A673 (cell line): ENCODE data around the gene TOMM40. TPM values are rescaled to one million over a fixed set of nuclear protein-coding genes. Genes with fewer than 3 reads are reported as not detected.

Experiments
- BruUV-seq: library from RNA; stranded (reverse); fragments of 400-500 nt; replicated peaks from 2 replicates; lab custom pipeline; 2021; lab: Mats Ljungman, UMichigan
- CTCF ChIA-PET: fragments of 300-600 bp; sonication (Branson Sonifier 250); formaldehyde crosslinking; loops from one replicate; lab custom pipeline; 2022; ENCODE audit warnings: antibody characterized with exemption; lab: Charles Lee
- POLR2A ChIA-PET: fragments of 300-600 bp; sonication (Branson Sonifier 250); formaldehyde crosslinking; loops from one replicate; lab custom pipeline; 2022; ENCODE audit warnings: antibody characterized with exemption; ENCODE audit not compliant: low non-redundant PET; lab: Charles Lee
- DNase-seq: peaks from one replicate; pipeline ENCODE4 v3.0.0-alpha.2; 2015; ENCODE audit warnings: low spot score
- H3K27ac ChIP-seq: fragments of 200-600 bp; sonication (generic); 2 replicates; pipeline ENCODE4 v1.5.1; 2016; ENCODE audit warnings: mixed run types, low read depth, mild to moderate bottlenecking, mixed read lengths, antibody characterized with exemption, low read length; ENCODE audit not compliant: poor library complexity, severe bottlenecking
- H3K27me3 ChIP-seq: fragments of 200-600 bp; sonication (generic); replicated peaks from 2 replicates; pipeline ENCODE4 v1.6.1; 2017; ENCODE audit warnings: mixed run types, low read depth, mild to moderate bottlenecking, mixed read lengths, antibody characterized with exemption, low read length; ENCODE audit not compliant: insufficient read depth, poor library complexity
- H3K36me3 ChIP-seq: fragments of 200-600 bp; sonication (generic); 2 replicates; pipeline ENCODE4 v1.6.1; 2016; ENCODE audit warnings: mixed run types, mild to moderate bottlenecking, mixed read lengths, antibody characterized with exemption, low read length; ENCODE audit not compliant: insufficient read depth, poor library complexity, severe bottlenecking
- H3K4me1 ChIP-seq: fragments of 200-600 bp; sonication (generic); 2 replicates; pipeline ENCODE4 v1.6.1; 2017; ENCODE audit warnings: mixed run types, mild to moderate bottlenecking, mixed read lengths, antibody characterized with exemption, low read length; ENCODE audit not compliant: insufficient read depth, poor library complexity, severe bottlenecking
- H3K4me3 ChIP-seq: fragments of 200-600 bp; sonication (generic); 2 replicates; pipeline ENCODE4 v1.5.1; 2016; ENCODE audit warnings: low read depth, mixed run types, mild to moderate bottlenecking, mixed read lengths, low read length; ENCODE audit not compliant: poor library complexity, severe bottlenecking
- H3K9me3 ChIP-seq: fragments of 200-600 bp; sonication (generic); 2 replicates; pipeline ENCODE4 v1.6.1; 2016; ENCODE audit warnings: mixed run types, low read depth, mild to moderate bottlenecking, mixed read lengths, antibody characterized with exemption, low read length; ENCODE audit not compliant: poor library complexity, severe bottlenecking
- CTCF ChIP-seq: fragments of 300-800, 200-600 bp; sonication (generic); conservative IDR thresholded peaks from 2 replicates; pipeline ENCODE4 v1.5.1; 2017; ENCODE audit warnings: low read depth, mild to moderate bottlenecking, antibody characterized with exemption, low read length, moderate library complexity, mixed read lengths
- EZH2 ChIP-seq: fragments of 200-600 bp; sonication (generic); IDR thresholded peaks from 2 replicates; pipeline ENCODE4 v1.6.1; 2017; ENCODE audit warnings: borderline replicate concordance, low read depth, mild to moderate bottlenecking, mixed read lengths, antibody characterized with exemption, low read length; ENCODE audit not compliant: poor library complexity, severe bottlenecking
- intact Hi-C: fragments of 100-400 bp; cut with micrococcal nuclease; formaldehyde crosslinking; loops from one replicate; pipeline ENCODE4 v1.10.0; 2022; ENCODE audit not compliant: unreplicated experiment
- total RNA-seq: library from RNA; stranded (reverse); gene quantifications from 2 replicates; pipeline ENCODE4 v1.2.3, GENCODE V29; 2021

The TOMM40 gene
- total RNA-seq, 1 experiment from 2014 or later = 234 TPM

GRCh38 chr19:44875666-44876451 is 15.2 kb upstream of the TOMM40 start:
- Histone ChIP-seq H3K27ac (no peak overlapping the region), H3K9me3 (no peaks in the 10 kb centered on the region), H3K27me3 (no peaks in the 10 kb centered on the region), H3K4me1 (no peaks in the 10 kb centered on the region), H3K36me3 (peaks cover 53% of the 10 kb centered on the region), H3K4me3 (no peak overlapping the region)
- CTCF ChIA-PET = no interaction called here
- TF ChIP-seq CTCF (no peak), EZH2 (no peak)
- POLR2A ChIA-PET = no interaction called here
- no TSS peak for BruUV-seq
- intact Hi-C loops = no loop called here
- no peak for DNase-seq

- no TSS peak for BruUV-seq
- H3K27ac ChIP-seq = no peak overlapping the region
- H3K36me3 ChIP-seq = peaks cover 49% of the 10 kb centered on the region
- no peak overlapping the region for H3K4me3 ChIP-seq
- no peaks in the 10 kb centered on the region for H3K4me1 ChIP-seq
- H3K27me3 ChIP-seq = no peaks in the 10 kb centered on the region
- intact Hi-C loops = no loop called here
- ChIA-PET CTCF (no interaction called here), POLR2A (no interaction called here)
- TF ChIP-seq CTCF (no peak), EZH2 (no peak)
- DNase-seq = no peak
- no peaks in the 10 kb centered on the region for H3K9me3 ChIP-seq
These were observed 14.0 kb upstream of the TOMM40 start for GRCh38 chr19:44876930-44877535.

- no peak for TF ChIP-seq EZH2
- TF ChIP-seq CTCF = no peak
These were observed 12.8 kb upstream of the TOMM40 start for GRCh38 chr19:44878120-44878865.

More at GRCh38 chr19:44878120-44878865, 12.8 kb upstream of the TOMM40 start:
- H3K9me3 ChIP-seq = no peaks in the 10 kb centered on the region
- CTCF ChIA-PET = no interaction called here
- intact Hi-C loops = no loop called here
- no peak overlapping the region for H3K27ac ChIP-seq
- POLR2A ChIA-PET = no interaction called here
- no peaks in the 10 kb centered on the region for H3K27me3 ChIP-seq
- no peaks in the 10 kb centered on the region for H3K4me1 ChIP-seq
- H3K4me3 ChIP-seq = no peak overlapping the region
- no peak for DNase-seq
- H3K36me3 ChIP-seq = peaks cover 38% of the 10 kb centered on the region
- no TSS peak for BruUV-seq
